Panc1 (cell line): ENCODE results near the gene RPL38.

Source experiments
- CTCF ChIP-seq: fragments of 450-650 bp; IDR thresholded peaks from 2 replicates; pipeline ENCODE4 v1.5.1; 2017; ENCODE audit warnings: mild to moderate bottlenecking
- POLR2AphosphoS5 ChIP-seq: IDR thresholded peaks from 2 replicates; pipeline ENCODE4 v1.6.1; 2012; ENCODE audit warnings: mild to moderate bottlenecking, low read depth, low read length, moderate library complexity
- REST ChIP-seq, 2 experiments: IDR thresholded peaks; 2 replicates each; pipeline ENCODE4 v1.6.1; 2011 to 2012; ENCODE audit warnings: low read depth in 2 of 2, control low read depth in 1 of 2, low read length in 1 of 2, mild to moderate bottlenecking in 1 of 2, moderate library complexity in 1 of 2; ENCODE audit not compliant: insufficient read depth in 1 of 2
- SIN3A ChIP-seq: IDR thresholded peaks from 2 replicates; pipeline ENCODE4 v1.6.1; 2012; ENCODE audit warnings: low read depth, mild to moderate bottlenecking, low read length, moderate library complexity, borderline replicate concordance; ENCODE audit not compliant: insufficient read depth
- TCF7L2 ChIP-seq: IDR thresholded peaks from 2 replicates; pipeline ENCODE4 v1.6.1; 2011; ENCODE audit warnings: mild to moderate bottlenecking, low read depth, low read length, inconsistent platforms

- TF ChIP-seq SIN3A (no peak), REST (IDR thresholded peaks at IDR 0.05; ENCODE audit: insufficient read depth in 1 of 2, low read depth in 2 of 2, low read length in 1 of 2) (no peak), CTCF (no peak), POLR2AphosphoS5 (no peak), TCF7L2 (no peak)
These were observed 10.4 kb downstream of the RPL38 start for GRCh38 chr17:74213861-74214391.
